H1 (cell line): ENCODE data around the gene CHD9. TPM values are rescaled to one million over a fixed set of nuclear protein-coding genes. Genes with fewer than 3 reads are reported as not detected.

ENCODE experiments used
- ASH2L ChIP-seq: fragments of 200-600, 300-600 bp; sonication (generic); IDR thresholded peaks from one replicate; pipeline ENCODE4 v1.7.1; 2017; ENCODE audit warnings: low read length
- CHD7 ChIP-seq: fragments of 300-600 bp; sonication (generic); IDR thresholded peaks from 2 replicates; pipeline ENCODE4 v1.7.1; 2012; ENCODE audit warnings: low read length, moderate library complexity, mild to moderate bottlenecking, inconsistent platforms; ENCODE audit not compliant: insufficient replicate concordance
- CTCF ChIP-seq, 3 experiments: IDR thresholded peaks; 1 replicate in 2 of 3; 2 replicates in 1 of 3; pipeline versions ENCODE4 v1.5.1 to v1.6.1; 2011; ENCODE audit warnings: low read length in 3 of 3, mild to moderate bottlenecking in 3 of 3, inconsistent platforms in 2 of 3, low read depth in 1 of 3, moderate library complexity in 1 of 3; ENCODE audit not compliant: insufficient read depth in 1 of 3; ENCODE audit errors: control extremely low read depth in 1 of 3
- EP300 ChIP-seq, 2 experiments: IDR thresholded peaks; 1 replicate in 1 of 2; 2 replicates in 1 of 2; pipeline ENCODE4 v1.6.1; 2011 to 2012; ENCODE audit warnings: low read depth in 2 of 2, low read length in 2 of 2, mild to moderate bottlenecking in 2 of 2, borderline replicate concordance in 1 of 2, inconsistent platforms in 1 of 2, moderate library complexity in 1 of 2
- GTF2F1 ChIP-seq: IDR thresholded peaks from 2 replicates; pipeline ENCODE4 v1.6.1; 2012; ENCODE audit warnings: low read depth, low read length, improper control_type of control experiment, borderline replicate concordance
- TBP ChIP-seq: IDR thresholded peaks from 2 replicates; pipeline ENCODE4 v1.6.1; 2011; ENCODE audit warnings: low read depth, low read length, improper control_type of control experiment
- polyA plus RNA-seq, 7 experiments: library from polyadenylated mRNA; depleted of rRNA in 3 of 7; stranded (reverse) in 5 of 7; unstranded in 2 of 7; fragments of >200 nt in 5 of 7; fragments of 200-250 nt in 2 of 7; gene quantifications; 1 replicate in 5 of 7; 2 replicates in 1 of 7; 4 replicates in 1 of 7; pipeline versions ENCODE4 v1.2.1 to v1.2.3, GENCODE V29; 2011 to 2013; ENCODE audit warnings: missing spikeins in 2 of 7, mixed read lengths in 2 of 7
- total RNA-seq: library from RNA; stranded (reverse); fragmentation: NEBNext Ultra II Directional; extraction: Animal tissue kit (Norgen Biotek cat#: 25700); gene quantifications from 2 replicates; pipeline ENCODE4 v1.2.1, GENCODE V29; 2021

The CHD9 gene
- total and polyA plus RNA-seq, 2 of the 8 experiments (the other 6 are each of a cell fraction or from before 2014, with no cell fraction given), result 9.9 to 32.4 TPM

GRCh38 chr16:53207810-53208752 is 153.3 kb downstream of the CHD9 start (continued):
- TF ChIP-seq CHD7 (no peak), TBP (peak; percentile 91), GTF2F1 (peak; percentile 76; the same call in 1 of the 2 replicates), EP300 (IDR thresholded peaks at IDR 0.05; ENCODE audit: borderline replicate concordance in 1 of 2, low read depth in 2 of 2, low read length in 2 of 2) (peak in 1 of 2 experiments; percentile 39; a peak in 1 of 3 replicates), ASH2L (peak; percentile 54), CTCF (IDR thresholded peaks at IDR 0.05; ENCODE audit: control extremely low read depth in 1 of 3, insufficient read depth in 1 of 3, low read depth in 1 of 3, low read length in 3 of 3) (peak in 2 of 3 experiments; percentile 25 to 56; a peak in 2 of 4 replicates)
